CD4-positive, alpha-beta T cell treated with Interleukin-4 for 4 hours (primary cell): Measurements from ENCODE around the gene USP48.

Source experiments
- DNase-seq: peaks from one replicate; pipeline ENCODE4 v3.0.0-alpha.2; 2020

USP48 gene

DNA sequence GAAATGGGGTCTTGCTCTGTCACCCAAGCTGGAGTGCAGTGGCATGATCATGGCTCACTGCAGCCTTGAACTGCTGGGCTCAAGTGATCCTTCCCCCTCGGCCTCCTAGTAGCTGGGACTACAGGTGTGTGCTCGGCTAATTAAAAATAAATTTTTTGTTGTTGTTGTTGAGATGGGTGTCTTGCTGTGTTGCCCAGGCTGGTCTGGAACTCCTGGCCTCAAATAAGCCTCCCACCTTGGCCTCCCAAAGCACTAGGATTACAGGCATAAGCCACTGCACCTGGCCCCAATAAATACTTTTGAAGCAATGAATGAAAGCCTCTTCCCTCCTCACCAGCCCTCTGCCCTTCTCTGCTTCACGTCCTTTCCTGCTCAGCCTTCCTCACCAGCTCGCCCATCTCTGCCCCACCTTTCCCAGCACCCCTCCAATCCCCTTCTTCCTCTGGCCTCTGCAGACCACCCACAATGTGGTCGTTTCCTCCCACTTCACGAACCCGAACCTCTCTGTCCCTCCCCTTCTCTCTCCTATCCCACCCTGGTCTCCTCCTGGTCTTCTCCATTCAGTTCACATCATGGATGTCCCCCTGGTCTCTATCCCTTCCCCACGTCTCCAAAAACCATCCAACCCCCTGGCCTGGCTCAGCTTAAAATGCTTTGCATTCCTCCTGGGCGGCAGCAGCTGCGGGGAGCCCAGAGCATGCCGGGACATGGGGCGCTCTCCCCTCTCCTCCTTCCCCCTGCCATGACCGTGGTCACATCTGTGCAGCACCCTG is 152.2 kb downstream of the USP48 start:
- no peak for DNase-seq

DNA sequence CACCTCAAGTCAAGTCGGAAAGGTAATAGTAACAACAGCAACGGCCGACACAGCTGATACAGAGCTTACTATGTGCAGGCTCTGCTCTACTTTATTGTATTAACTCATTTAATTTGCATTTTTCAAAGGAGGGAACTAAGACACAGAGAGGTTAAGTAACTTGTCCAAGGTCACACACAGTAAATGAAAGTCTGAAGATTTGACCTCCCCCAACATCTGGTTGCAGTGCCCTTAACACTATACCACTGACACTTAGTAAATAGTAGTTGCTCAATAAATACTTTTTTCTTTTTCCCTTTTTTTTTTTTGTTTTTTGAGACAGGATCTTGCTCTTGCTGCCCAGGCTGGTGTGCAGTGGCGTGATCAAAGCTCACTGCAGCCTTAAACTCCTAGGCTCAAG is 153.0 kb downstream of the USP48 start:
- no peak for DNase-seq

DNA sequence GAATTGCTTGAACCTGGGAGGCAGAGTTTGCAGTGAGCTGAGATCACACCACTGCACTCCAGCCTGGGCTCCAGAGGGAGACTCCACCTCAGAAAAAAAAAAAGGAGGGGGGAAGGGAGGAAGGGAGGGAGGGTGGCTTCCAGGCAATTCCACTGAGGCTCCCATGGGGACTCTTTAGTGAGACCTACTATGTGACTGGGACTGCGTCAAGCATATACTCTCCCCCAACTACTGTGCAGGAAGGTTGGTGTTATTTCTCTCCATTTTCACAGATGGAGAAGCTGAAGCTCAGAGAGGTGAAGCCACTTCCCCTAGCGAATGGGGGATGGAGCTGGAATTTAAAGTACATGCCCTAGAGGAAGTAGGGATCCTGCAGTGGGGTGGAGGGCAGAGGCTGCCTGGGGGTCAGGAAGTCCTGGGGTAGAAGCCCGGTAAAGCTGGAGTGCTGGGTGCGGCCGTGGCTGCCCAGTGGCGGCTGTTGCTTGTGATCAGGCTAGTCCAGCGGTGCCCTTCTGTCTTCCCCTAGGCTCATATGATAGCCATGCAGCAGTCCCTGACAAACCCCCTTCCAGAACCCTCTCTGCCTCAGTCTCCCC is 154.1 kb downstream of the USP48 start:
- DNase-seq = no peak
